ENCODE data around the gene NDUFA1. TPM values are rescaled to one million over a fixed set of nuclear protein-coding genes. Genes with fewer than 3 reads are reported as not detected.
A peak's percentile ranks its signal among the peaks of the same experiment; 100 is the strongest.

Gene NDUFA1
- total and polyA plus RNA-seq, 9 of the 15 experiments (the other 6 are each of a cell fraction or from before 2014, with no cell fraction given): 162 to 1,285 (median 383) TPM

- peak; percentile 87 for TF ChIP-seq CREM (IDR thresholded peaks at IDR 0.05; ENCODE audit: low read depth)
- no peak for TF ChIP-seq THRAP3 (IDR thresholded peaks at IDR 0.05; ENCODE audit: borderline replicate concordance)
- TF ChIP-seq ZNF263 (CRISPR knock-in tag; IDR thresholded peaks at IDR 0.05; ENCODE audit: borderline replicate concordance): peak; percentile 24
- peak; percentile 37; the same call in 1 of the 2 replicates for TF ChIP-seq MBD2 (IDR thresholded peaks at IDR 0.05; ENCODE audit: borderline replicate concordance, low read depth)
- peak; percentile 71 to 75; a peak in 3 of 4 replicates for TF ChIP-seq MNT (conservative IDR thresholded peaks at IDR 0.05)
- peak; percentile 91 for TF ChIP-seq TBP (optimal IDR thresholded peaks at IDR 0.05; ENCODE audit: low read depth, low read length)
- 0 out of 4 replicates have a peak, but pooled peaks of 1 of the 2 experiments have one; percentile 75 for TF ChIP-seq UBTF (IDR thresholded peaks at IDR 0.05; ENCODE audit: borderline replicate concordance in 1 of 2, low read depth in 2 of 2, low read length in 2 of 2)
- peak; percentile 92 for TF ChIP-seq PHF8 (IDR thresholded peaks at IDR 0.05; ENCODE audit: borderline replicate concordance, low read length)
- TF ChIP-seq CBX3 (IDR thresholded peaks at IDR 0.05; ENCODE audit: borderline replicate concordance in 1 of 2, low read length in 2 of 2): peak in 1 of 2 experiments; percentile 77; a peak in 1 of 3 replicates
- peak; percentile 62 for TF ChIP-seq HMGN3 (IDR thresholded peaks at IDR 0.05; ENCODE audit: borderline replicate concordance, extremely low read depth, insufficient read length, low read depth, low read length)
- TF ChIP-seq POLR2A (conservative IDR thresholded peaks at IDR 0.05): peak; percentile 91
- TF ChIP-seq PHB (CRISPR knock-in tag; IDR thresholded peaks at IDR 0.05): no peak
- no peak for TF ChIP-seq ARNT (IDR thresholded peaks at IDR 0.05)
- peak; percentile 46; the same call in 1 of the 2 replicates for TF ChIP-seq NR2C1 (IDR thresholded peaks at IDR 0.05)
- TF ChIP-seq NR2C1 (tag; IDR thresholded peaks at IDR 0.05): peak; percentile 64
- TF ChIP-seq ZFP91 (CRISPR knock-in tag; IDR thresholded peaks at IDR 0.05): peak; percentile 68; the same call in 1 of the 2 replicates
- TF ChIP-seq CXXC5 (CRISPR knock-in tag; IDR thresholded peaks at IDR 0.05): peak; percentile 89
These were observed at the start of gene NDUFA1, which contains the start of gene RNF113A (continued) for GRCh38 chrX:119871599-119872395.

Measured in K562 (cell line).